Limb (tissue), 2 donors: Measurements from ENCODE around the gene RAPH1.
A peak's percentile ranks its signal among the peaks of the same experiment; 100 is the strongest.

Source experiments
- DNase-seq, 2 donors: peaks; one replicate each; pipeline ENCODE4 v3.0.0-alpha.2; 2016; ENCODE audit errors: extremely low spot score in 2 of 2

RAPH1 gene

DNA sequence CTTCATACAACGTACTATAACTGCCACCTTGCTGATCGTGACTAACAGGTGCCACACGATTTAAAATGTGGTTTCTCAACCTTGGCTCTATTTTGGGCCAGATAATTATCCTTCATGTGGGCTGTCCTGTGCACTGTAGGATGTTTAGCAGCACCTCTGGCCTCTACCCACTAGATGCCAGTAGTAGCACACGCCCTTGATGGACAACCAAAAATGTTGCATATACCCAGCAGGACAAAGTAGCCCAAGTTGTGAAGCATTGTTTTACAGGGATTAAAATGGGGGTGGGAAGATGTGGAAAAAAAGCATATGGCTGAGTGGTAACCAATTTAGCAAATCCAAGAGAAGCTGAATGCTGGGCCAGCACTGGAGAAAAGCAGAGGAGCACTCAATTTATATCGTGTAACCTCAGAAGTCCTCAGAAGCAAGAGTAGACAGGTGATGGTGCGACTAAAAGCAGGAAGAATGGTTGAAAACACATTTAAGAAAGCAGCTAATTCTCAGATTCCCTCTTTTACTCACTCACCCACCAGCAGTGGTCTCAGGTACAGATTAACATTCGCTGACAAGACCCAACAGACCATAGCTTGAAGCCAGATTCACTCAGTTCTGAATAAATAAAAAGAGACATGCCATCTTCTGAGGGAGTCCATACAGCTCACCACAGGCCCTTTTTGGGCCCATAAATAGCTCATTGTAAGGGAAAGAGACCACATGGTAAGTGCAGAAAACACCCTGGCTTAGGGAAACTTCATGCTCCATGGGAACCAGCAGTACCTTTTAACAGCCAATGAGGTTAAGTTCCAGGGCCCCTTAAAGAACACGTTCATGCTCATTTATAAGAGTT is 50.6 kb downstream of the RAPH1 start:
- peak in 1 of 2 donors; percentile 32 for DNase-seq

DNA sequence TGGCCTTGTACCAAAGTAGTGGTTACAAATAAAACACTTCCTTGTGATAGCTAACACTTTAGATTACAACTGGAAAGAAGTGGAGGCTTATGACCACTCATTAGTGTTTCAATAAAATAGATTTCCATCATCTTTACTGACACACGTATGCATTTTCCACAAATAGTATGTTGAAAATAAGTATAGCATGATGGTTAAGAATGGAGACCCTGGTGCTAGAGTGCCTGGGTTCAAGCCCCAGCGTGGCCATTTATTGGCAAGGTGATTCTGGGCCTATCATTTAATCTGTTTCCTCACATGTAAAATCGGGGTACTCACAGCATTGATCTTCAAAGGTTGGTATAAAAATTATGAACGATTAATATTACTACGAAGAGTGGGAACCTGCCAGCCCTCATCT is 54.5 kb downstream of the RAPH1 start:
- no peak for DNase-seq

DNA sequence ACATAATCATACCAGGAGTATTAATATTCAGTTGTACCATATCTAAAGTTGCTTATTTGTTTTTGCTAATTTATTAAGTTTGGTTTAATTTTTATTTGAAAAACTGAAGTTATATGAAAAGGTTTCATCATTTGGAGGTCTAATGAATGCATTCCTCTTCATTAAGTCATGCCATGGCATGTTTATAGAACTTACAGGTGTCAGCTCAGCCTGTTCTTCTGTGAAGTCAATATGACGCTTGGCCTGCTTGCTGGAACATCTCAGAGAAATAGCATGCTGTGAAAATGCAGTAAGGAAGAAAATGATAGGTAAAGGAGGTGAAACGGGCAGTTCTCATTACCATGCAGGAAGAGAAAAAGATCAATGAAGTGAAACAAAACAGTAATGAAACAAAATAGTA is 58.2 kb downstream of the RAPH1 start:
- no peak for DNase-seq

DNA sequence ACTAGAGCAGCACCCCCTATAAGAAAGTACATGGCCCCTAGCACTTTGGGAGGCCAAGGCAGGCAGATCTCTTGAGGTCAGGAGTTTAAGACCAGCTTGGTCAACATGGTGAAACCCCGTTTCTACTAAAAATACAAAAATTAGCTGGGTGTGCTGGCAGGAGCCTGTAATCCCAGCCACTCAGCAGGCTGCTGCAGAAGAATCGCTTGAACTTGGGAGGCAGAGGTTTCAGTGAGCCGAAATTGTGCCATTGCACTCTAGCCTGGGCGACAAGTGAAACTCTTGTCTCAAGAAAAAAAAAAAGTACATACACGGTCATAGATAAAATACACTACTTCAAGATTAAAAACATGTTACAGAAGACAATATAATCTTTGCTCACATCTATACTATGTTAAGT is 63.8 kb downstream of the RAPH1 start:
- no peak for DNase-seq

DNA sequence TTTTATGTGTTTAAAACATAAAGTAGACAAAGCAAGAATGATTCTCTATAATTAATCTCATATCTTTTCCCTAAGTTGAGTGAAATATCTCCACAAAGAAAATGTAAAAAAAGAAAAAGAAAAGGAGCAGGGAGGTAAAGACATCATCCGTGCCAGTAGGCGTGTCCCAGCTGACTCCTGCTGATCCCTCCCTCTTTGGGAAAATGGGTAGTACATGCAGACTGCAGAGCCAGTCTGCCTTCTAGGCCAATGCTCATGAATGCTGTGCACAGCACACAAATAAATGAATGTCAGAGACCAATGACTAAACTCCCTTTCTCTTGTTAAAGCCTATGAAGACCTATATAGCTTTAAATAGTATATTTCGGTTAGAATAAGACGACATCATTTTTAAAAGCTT is 64.7 kb downstream of the RAPH1 start:
- no peak for DNase-seq

DNA sequence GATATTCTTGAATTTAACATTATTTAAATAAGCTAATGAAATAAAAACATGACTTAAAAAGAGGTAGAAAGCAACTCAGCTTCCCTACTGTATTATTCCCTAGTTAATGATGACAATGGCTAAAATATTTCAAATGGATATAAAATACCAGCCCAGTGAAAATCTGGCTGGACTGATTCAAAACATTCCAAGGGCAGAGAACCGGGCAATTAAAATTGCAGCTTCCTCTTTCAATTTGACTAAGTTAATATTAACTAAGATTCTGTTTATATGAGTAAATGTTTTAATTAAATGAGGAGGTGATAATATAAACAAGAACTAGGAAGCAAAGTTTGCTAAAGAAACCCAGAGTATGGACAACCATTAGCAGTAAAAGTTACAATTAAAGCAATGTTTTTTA is 65.6 kb downstream of the RAPH1 start:
- no peak for DNase-seq

DNA sequence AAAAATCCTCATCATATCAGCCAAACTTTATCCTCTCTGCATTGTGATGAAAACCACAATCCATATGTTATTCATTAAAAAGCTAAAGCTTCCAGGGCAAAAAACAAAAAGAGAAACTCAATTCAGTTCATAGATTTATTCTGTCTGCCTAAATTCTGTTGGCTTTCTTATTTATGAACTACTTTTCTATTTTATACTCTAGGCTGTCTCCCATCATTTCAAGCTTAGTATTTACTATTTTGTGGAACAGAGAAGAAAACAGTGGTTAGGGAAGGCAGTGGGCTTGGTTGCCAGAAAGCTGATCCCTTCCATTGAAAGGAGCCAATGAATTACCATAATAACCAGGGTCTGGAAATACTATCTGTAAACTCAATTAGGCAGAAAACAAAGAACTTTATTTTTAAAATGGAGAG is 71.8 kb downstream of the RAPH1 start:
- peak in 1 of 2 donors; percentile 51 for DNase-seq

DNA sequence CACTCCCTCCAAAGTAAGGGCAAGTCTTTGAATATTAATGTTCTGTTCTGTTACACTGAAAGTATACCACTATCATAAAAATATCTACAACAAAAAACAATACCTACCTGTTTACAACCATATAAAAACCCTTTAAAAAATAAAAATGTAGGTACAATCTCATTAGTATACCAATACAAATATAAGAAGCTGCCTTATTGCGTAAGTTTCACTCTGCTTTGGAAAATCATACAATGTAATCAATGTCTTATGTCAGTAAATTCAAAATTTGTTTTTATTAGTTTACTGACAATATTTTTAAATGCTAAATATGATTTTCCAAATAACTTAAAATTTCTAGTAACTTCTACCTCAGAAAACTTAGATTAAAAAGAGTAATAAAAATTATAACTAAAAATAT is 72.8 kb downstream of the RAPH1 start:
- no peak for DNase-seq

DNA sequence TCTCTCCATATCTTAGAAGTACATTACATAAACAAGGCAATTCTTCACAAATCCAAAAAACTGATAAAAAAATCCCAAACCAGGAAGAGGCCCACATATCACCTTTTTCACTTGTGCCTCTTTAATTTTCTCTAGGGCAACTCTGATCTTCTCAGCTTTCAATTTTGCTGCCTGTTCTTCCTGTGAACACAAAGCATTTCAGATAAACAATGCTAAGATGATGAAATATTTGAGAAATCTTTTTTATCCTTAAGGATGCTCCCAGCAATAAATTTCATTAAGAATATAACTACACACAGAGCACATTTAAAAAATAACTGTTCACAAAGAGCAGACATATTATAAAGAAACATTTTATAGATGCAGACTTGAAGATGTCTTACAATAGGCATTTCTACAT is 73.4 kb downstream of the RAPH1 start:
- no peak for DNase-seq

DNA sequence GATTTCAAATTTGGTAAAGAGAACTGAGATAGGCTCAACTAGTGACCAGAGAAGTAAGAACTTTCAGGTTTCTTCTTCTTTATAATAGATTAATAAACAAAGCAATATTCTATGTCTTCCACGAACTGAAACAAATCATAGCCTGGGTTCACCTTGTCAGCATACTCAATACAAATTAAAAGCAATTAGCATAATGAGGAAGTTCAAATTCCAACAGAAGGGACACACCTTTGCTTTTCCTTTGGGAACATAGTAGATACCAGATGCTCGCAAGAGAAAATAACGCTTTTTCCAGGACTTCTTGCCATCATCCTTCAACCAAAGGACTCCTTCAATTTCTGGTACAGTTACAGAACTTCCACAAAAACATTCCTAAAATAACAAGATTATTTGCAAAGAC is 79.9 kb downstream of the RAPH1 start:
- no peak for DNase-seq

DNA sequence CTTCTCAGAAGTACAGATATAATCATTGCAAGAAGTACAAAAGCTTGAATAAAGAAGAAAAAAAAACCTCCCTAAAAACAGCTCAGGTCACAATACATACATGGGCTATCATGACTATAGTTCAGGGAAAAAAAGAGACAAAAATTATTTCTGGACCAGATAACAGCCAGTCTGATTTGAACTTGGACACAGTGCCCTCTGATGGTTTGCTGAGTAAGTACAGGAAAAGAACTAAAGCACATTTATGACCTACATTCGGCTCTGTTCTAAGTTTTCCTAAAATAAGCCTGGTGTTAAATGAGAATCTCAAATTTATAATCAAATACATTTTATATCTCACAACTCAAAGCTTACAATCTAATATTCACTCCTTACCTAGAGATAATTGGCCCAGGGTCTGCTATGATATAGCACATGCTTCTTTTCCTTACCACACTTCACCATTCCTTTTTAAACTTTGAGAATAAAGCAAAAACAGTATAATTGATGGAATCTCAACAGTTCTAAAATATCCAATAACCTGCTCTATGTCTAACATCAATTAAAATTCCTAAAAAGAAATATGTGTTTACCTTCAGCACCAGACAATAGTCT is 81.1 kb downstream of the RAPH1 start:
- DNase-seq = peak in 1 of 2 donors; percentile 71

DNA sequence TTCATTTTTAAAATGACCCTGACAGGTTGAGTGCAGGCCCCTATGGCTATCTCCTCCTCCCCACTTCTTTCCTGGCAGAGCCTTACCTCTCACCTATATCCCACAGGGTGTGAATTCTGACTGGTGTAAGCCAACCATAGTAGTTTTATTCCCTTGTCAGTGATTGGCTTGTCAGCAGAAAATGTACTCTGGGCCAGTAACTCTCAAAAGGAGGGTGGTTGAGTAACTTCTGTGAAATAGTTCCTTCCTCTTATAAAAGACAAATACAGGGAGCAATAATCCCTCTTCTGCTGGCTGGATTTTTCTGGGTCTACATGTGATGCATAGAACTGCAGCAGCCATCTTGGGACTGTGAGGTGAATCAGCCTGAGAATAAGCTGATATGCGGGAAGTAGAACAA is 83.4 kb downstream of the RAPH1 start:
- DNase-seq = no peak

DNA sequence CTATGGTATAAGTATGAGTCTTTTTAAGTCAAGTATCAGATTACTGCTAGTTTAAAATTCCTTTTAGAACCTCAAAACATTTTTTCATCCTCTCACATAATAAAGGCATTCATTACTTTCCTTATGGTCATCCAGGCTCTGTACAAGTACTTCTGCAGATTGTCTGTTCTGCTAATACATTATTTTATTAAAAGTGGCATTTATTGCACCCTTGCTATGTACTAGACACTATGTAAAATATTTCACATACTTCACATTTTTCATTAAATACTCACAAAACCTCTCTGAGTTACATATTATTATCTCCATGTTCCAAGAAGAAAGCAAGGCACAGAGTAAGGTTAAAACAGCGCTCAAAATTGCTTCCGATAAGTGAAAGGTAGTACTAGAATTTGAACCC is 84.1 kb downstream of the RAPH1 start:
- DNase-seq = no peak

DNA sequence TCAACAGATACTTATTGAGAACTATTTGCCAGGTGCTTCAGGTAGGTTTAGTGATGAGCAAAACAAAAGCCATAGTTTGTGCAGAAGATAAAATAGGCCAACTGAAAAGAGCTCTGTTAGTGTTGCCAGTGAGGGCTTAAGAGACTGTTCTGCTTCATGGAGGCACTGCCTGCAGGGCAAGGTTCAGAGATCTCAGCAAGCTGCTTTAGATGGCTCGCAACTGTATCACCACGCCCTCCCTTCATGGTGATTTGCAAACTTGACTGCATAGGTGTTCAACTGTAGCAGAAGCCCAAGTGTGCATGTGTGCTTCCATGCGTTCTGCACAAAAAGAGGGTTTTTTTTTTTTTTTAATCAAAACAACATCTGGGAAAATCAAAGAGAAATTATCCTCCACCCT is 84.5 kb downstream of the RAPH1 start:
- no peak for DNase-seq

DNA sequence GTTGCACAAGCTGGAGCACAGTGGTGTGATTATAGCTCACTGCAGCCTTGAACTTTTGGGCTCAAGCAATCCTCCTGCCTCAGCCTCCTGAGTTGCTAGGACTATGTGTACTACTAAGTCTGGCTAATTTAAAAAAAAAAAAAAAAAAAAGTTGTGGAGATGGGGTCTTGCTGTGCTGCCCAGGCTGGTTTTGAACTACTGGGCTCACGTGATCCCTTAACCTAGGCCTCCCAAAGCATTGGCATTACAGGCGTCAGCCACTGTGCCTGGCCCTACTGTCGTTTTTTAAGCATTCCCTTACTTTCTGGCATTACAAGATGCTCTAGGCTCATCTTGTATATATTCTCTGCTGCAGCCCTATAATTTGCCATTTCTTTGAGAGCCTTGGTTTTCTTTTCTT is 88.3 kb downstream of the RAPH1 start:
- DNase-seq = no peak

DNA sequence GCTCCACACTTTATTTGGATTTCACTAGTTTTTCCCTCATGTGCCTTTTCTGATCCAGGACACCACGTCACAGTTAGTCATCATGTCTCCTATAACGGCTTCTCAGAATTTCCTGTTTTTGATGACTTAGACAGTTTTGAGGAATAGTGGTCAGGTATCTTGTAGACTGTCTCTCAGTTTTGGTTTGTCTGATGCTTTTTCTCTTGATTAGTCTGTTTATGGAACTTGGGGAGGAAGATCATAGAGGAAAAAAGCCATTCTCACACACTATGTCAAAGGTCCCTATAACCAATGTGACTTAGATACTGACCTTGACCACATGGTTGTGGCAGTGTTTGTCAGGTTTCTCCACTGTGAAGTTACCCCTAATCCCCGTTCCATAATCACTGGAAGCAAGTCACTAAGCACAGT is 89.0 kb downstream of the RAPH1 start:
- no peak for DNase-seq

DNA sequence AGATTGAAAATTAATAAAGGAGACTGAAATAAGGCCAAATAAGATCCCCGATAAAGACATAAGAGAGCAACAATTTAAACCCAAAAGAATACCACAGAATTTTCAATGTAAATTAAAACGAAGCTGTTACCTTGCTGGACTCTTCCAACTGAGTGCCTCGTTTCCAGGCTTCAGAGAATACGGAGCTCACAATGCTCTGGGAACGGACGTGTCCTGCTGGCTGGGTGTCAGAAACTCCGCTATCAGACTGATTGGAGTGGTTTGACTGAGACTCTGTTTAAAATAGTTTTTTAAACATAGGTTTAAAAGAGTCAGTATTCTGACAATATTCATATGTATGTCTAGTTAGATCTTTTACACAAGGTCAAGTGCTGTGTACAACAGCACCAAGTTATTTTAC is 90.4 kb downstream of the RAPH1 start:
- DNase-seq = no peak

DNA sequence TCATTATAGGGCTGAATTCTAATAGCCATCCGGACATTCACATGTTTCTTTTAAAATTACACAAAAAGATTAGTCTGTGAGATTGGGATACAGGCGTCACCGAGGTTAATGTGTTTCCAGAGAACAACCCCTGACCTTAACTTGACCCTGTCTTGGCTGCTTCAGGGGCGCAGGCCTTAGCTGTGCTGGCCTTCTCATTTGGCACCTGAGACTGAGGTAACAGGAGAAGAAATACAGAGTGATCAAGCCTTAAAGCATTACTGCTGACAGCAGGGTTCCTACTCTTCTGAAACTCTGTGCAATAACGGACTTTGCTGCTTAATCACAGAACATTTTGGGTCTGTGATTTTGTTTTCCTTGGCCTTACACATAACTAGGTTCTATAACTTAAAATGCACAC is 92.6 kb downstream of the RAPH1 start:
- no peak for DNase-seq

DNA sequence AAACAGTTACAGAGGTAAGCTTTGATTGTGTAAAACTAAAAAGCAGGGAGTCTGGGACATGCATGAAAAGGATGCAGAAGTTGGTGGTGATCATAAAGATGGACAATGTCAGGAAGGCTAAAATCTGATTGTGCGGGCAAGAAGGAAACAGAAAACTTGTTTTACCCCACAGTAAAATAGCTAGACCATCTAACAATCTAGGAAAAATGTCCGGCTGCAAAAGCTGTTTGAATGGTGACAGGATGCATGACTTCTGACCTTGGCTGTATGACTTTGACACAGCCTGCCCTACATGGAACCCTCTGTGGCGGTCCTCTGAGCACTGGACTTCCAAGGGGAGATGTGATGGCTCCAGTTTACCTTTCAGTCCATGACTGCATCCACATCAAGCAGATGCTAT is 93.6 kb downstream of the RAPH1 start:
- no peak for DNase-seq

DNA sequence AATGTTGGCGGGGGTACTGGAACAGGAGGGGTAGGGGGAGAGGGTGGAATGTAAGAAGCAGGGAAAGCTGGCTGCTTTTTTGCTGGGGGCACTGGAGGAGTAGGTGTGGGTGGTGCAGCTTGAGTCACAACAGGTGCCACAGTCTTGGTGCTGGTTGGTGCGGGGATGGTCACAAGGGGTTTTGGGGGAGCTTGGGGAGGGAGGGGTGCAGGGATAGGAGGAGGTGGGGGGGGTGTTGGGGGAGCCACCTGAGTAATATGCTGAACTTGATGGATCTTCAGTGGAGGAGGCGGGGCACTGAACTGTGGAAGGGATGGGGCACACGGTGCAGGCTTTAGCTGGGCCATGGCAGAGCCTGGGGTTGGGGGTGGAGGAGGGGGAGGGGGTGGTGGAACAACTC is 94.4 kb downstream of the RAPH1 start:
- DNase-seq = no peak

DNA sequence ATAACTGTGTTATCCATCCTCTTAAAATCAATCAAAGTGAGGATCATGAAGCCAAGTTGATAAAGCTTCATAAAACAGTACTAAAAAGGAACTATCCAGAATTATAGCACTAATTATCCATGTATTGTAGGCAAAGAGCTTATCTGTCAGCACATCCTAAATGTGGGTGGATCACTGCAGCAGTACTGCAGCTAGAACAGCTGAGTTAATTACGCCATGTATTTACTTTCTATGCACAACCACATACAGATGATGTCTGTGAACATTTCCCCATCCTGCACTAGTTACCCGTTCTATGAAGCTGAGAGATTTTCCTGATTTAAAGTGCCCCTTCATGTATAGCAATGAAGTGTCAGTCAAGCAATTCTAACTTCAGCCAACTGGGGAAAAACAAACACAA is 96.6 kb downstream of the RAPH1 start:
- DNase-seq = no peak

DNA sequence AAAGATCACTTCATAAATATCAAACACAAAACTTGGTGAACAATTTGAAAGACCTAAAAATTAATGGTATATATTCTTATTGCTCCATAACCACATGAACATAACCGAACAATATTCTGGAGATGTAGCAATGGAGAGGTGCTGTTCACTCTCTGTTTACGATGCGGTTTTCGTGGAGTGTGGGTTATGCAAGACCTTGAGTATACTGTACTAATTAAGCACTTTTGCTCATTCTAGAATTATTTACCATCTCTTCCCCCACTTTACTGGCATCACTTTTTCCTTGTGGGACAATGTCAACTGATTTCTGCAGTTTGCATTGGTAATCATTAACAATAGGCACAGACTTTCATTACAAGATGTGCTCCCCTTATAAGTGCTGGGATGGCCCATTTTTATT is 97.6 kb downstream of the RAPH1 start:
- DNase-seq = no peak

DNA sequence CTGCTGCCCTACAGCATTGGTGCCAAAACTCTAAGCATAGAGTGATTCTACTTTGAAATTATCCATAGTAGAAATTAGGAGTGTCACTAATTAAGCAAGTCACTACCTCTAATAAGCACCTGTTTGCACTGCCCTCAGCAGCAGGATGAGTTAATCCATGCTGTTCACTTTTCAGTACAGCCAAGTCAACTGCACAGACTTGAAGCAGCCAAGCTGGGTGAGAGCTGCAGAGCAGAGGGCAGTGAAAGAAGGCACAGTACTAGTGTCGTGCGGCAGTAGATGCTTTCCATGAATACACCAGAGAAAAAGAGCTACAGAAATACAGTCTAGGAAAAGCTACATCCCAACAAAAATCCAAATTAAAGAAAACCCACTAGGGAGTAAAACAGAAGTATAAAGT is 98.6 kb downstream of the RAPH1 start:
- DNase-seq = no peak
